Tibial nerve (tissue), 4 donors: ENCODE results near the gene PDZRN3.

ENCODE experiments used
- EP300 ChIP-seq, 2 donors: sonication (generic); formaldehyde crosslinking; IDR thresholded peaks; one replicate each; pipeline ENCODE4 v1.6.1; 2017; ENCODE audit warnings: antibody characterized with exemption in 2 of 2, mild to moderate bottlenecking in 1 of 2
- POLR2A ChIP-seq, 2 donors: fragments of 450-650 bp; IDR thresholded peaks; one replicate each; pipeline ENCODE4 v1.6.1; 2017; ENCODE audit warnings: antibody characterized with exemption in 2 of 2, mild to moderate bottlenecking in 2 of 2, moderate library complexity in 2 of 2
- TF ChIP-seq, protein P1 (sequence below), 5 experiments: fragments of 200-600 bp in 3 of 5; fragments of 450-650 bp in 2 of 5; sonication (generic) in 3 of 5; IDR thresholded peaks; one replicate each; pipeline ENCODE4 v1.5.1; 2016 to 2019; ENCODE audit warnings: antibody characterized with exemption in 5 of 5, mild to moderate bottlenecking in 3 of 5, moderate library complexity in 2 of 5

GRCh38 chr3:73509816-73510215, 114.9 kb downstream of the PDZRN3 start:
- TF ChIP-seq, protein P1, sequence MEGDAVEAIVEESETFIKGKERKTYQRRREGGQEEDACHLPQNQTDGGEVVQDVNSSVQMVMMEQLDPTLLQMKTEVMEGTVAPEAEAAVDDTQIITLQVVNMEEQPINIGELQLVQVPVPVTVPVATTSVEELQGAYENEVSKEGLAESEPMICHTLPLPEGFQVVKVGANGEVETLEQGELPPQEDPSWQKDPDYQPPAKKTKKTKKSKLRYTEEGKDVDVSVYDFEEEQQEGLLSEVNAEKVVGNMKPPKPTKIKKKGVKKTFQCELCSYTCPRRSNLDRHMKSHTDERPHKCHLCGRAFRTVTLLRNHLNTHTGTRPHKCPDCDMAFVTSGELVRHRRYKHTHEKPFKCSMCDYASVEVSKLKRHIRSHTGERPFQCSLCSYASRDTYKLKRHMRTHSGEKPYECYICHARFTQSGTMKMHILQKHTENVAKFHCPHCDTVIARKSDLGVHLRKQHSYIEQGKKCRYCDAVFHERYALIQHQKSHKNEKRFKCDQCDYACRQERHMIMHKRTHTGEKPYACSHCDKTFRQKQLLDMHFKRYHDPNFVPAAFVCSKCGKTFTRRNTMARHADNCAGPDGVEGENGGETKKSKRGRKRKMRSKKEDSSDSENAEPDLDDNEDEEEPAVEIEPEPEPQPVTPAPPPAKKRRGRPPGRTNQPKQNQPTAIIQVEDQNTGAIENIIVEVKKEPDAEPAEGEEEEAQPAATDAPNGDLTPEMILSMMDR (IDR thresholded peaks at IDR 0.05) = no peak
- no peak for TF ChIP-seq POLR2A (IDR thresholded peaks at IDR 0.05)
- no peak for TF ChIP-seq EP300 (IDR thresholded peaks at IDR 0.05)
